ENCODE data around the gene TENM4.

TENM4 gene

DNA sequence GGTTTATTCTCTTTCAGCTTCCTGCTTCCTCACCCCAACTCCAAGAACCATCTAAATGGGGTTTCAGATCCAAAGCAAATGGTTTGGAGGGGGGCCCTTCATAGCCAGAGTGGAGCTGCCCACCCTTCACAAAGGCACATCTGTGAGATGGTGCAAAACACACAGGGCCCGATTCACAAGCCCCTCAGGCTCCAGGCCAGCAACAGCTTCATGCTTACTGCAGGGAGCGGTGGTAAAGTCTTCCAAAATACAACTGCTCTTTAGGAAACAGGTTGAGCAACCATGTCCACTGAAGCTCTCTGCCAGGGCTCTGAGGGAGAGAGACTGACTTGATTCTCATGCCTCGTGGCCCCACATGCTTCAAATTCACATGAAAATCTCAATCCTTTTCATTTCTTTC is 653.1 kb downstream of the TENM4 start:
- ATAC-seq (replicated peaks) (no peak), DNase-seq (no peak)
- H3K27ac Mint-ChIP-seq, result no peak overlapping the region
- no peaks in the 10 kb centered on the region for H3K9me3 Mint-ChIP-seq
- H3K27me3 Mint-ChIP-seq, result peaks cover 13 to 41% of the 10 kb centered on the region in 2 donors
- no peak overlapping the region for H3K4me3 Mint-ChIP-seq
- H3K4me1 Mint-ChIP-seq (ENCODE audit: low read depth in 2 of 2), result no peaks in the 10 kb centered on the region
- H3K36me3 Mint-ChIP-seq (ENCODE audit: insufficient read depth), result no peaks in the 10 kb centered on the region

DNA sequence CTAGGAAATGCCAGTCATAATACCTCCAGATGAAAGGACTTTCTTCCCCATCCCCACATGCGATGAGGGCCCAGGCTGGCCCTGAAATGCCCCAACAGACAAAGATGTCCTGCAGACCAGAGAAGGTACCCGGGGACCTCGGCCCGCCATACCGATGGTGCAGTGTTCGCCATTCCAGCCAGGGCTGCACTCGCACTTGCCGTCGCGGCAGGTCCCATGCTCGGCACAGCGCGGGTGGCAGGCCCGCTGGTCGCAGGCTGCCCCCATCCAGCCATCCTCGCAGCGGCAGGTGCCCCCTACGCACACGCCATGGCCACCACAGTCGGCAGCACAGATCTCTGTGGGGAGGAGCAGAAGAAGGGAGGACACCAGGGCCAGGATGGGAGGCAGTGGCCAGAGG is 654.1 kb downstream of the TENM4 start:
- no peak for ATAC-seq (replicated peaks)
- no peaks in the 10 kb centered on the region for H3K4me1 Mint-ChIP-seq (ENCODE audit: low read depth in 2 of 2)
- no peaks in the 10 kb centered on the region for H3K9me3 Mint-ChIP-seq
- H3K27ac Mint-ChIP-seq, result no peak overlapping the region
- no peak for DNase-seq
- H3K36me3 Mint-ChIP-seq (ENCODE audit: insufficient read depth), result no peaks in the 10 kb centered on the region
- peaks cover 13 to 41% of the 10 kb centered on the region in 2 donors for H3K27me3 Mint-ChIP-seq
- H3K4me3 Mint-ChIP-seq, result no peak overlapping the region

DNA sequence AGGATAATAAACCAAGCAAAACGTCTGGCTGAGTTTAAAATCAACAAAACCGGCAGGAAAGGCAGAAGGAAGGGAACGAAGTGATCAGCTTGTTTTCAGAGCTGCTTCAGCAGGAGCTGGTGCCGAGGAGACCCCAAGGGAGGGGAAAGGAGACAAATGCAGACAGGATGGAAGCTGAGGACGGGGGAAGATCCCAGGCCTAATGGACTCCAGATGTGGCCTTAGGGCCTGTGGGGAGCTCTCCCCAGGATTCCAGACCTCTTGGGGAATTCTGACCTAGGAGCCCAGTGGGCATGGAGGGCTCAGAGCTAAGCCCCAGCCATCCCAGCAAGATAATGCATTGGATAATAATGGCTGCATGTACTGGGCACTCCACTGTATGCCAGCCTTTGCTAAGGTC is 654.7 kb downstream of the TENM4 start:
- H3K27ac Mint-ChIP-seq, result no peak overlapping the region
- no peaks in the 10 kb centered on the region for H3K36me3 Mint-ChIP-seq (ENCODE audit: insufficient read depth)
- DNase-seq (no peak), ATAC-seq (replicated peaks) (no peak)
- H3K27me3 Mint-ChIP-seq, result peaks cover 13 to 41% of the 10 kb centered on the region in 2 donors
- H3K4me1 Mint-ChIP-seq (ENCODE audit: low read depth in 2 of 2), result no peaks in the 10 kb centered on the region
- no peak overlapping the region for H3K4me3 Mint-ChIP-seq
- no peaks in the 10 kb centered on the region for H3K9me3 Mint-ChIP-seq

DNA sequence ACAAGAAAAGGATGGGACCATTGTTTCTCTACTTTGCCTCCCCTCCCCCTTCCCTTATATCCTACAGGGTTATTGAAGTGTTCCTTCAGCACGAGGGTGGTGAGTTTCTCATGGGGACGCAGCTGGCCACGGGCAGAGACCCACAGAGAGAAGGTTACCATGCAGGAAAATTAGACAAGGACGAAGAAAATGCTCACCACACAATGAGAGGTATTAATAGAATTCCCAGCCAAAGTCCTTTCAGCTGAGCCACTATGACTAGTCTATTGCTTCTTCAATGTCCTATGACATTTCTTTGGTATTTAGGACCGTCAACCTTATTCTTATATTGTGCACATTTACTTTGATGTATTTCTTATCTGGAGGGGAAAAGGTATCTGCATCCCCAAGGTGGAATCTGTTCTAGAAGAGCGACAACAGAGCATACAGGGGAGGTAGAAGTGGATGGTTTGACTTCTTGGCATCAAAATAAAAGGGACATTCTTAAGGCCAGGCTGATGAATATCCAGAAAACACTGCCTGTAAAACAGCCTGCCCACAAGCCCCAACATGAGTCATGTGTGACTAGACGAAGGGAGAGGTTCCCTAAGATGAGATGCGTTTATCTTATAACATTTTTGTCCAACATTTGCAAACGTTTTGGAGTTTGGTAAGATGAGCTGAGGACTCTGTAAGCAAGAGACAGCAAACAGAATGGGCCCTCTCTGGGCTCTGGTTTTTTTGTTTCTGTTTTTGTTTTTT is 656.3 kb downstream of the TENM4 start:
- Mint-ChIP-seq H3K27me3 (peaks cover 13 to 41% of the 10 kb centered on the region in 2 donors), H3K4me3 (no peak overlapping the region), H3K27ac (peak overlapping the region in 1 of 2 donors; percentile 55), H3K4me1 (ENCODE audit: low read depth in 2 of 2) (no peaks in the 10 kb centered on the region), H3K36me3 (ENCODE audit: insufficient read depth) (no peaks in the 10 kb centered on the region), H3K9me3 (no peaks in the 10 kb centered on the region)
- ATAC-seq (replicated peaks) (no peak), DNase-seq (no peak)

DNA sequence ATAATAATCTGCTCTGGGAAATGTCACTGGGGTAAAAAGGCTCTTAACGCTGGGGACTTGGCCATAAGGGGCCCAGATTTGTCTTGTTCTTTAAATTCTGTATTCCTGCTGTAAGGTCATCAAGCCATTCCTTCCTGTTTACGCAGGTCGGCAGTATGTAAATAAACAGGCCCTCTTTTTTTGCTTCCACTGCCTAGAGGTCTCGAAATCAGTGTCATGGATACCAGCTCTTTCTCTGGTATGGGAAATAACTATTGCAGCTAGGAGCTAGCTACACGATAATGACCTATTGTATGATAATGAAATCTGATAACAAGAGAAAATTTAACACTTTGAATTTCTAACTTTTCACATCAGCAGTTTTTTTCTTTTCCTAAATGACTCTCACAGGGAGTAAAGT is 657.0 kb downstream of the TENM4 start:
- Mint-ChIP-seq H3K9me3 (no peaks in the 10 kb centered on the region), H3K4me1 (ENCODE audit: low read depth in 2 of 2) (no peaks in the 10 kb centered on the region), H3K4me3 (no peak overlapping the region), H3K27ac (no peak overlapping the region), H3K36me3 (ENCODE audit: insufficient read depth) (no peaks in the 10 kb centered on the region), H3K27me3 (peaks cover 13 to 41% of the 10 kb centered on the region in 2 donors)
- no peak for ATAC-seq (replicated peaks)
- no peak for DNase-seq

DNA sequence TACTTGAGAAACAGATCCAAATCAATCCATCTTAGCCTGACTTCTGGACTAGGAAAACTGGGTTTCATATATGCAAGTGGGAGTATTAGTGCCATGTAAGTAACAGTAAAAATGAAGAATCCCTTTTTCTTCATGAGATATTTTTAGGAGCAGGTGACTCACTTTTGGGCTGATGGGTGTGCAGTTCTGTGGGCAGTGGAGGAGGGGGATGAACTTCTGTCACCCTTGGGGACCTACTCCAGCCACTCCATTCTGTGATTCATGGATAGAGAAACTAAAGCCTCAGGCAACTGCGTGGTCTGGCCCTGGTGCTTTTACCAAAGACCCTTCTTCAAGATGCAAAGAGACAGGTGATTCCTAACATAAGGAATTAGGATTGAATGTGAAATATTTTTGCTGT is 657.5 kb downstream of the TENM4 start:
- Mint-ChIP-seq H3K4me3 (no peak overlapping the region), H3K27me3 (peaks cover 13 to 41% of the 10 kb centered on the region in 2 donors)
- DNase-seq, result no peak

DNA sequence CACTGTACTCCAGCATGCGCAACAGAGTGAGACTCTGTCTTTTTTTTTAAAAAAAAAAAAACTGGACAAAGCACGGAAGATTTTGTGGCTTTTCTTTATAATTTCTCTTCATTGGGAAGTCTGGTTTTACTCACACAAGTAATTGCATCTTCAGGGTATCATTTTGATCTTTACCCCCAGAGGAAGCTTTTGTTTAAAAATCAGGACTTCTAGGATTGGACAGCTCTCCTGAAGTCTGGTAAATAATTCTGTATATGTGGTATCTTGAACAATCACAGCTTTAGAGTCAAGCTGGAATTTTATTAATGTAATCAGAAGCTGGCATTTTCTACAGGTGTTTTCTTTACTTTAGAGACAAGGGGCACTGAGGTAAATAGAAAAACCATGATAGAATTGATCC is 658.1 kb downstream of the TENM4 start:
- peaks cover 13 to 41% of the 10 kb centered on the region in 2 donors for H3K27me3 Mint-ChIP-seq
- H3K9me3 Mint-ChIP-seq, result no peaks in the 10 kb centered on the region
- no peak for ATAC-seq (replicated peaks)
- no peak for DNase-seq
- no peak overlapping the region for H3K4me3 Mint-ChIP-seq
- H3K27ac Mint-ChIP-seq, result no peak overlapping the region
- H3K36me3 Mint-ChIP-seq (ENCODE audit: insufficient read depth), result no peaks in the 10 kb centered on the region
- H3K4me1 Mint-ChIP-seq (ENCODE audit: low read depth in 2 of 2), result no peaks in the 10 kb centered on the region

More for the DNA sequence above, 657.5 kb downstream of the TENM4 start:
- no peak for ATAC-seq (replicated peaks)
- Mint-ChIP-seq H3K4me1 (ENCODE audit: low read depth in 2 of 2) (no peaks in the 10 kb centered on the region), H3K9me3 (no peaks in the 10 kb centered on the region), H3K36me3 (ENCODE audit: insufficient read depth) (no peaks in the 10 kb centered on the region), H3K27ac (no peak overlapping the region)

DNA sequence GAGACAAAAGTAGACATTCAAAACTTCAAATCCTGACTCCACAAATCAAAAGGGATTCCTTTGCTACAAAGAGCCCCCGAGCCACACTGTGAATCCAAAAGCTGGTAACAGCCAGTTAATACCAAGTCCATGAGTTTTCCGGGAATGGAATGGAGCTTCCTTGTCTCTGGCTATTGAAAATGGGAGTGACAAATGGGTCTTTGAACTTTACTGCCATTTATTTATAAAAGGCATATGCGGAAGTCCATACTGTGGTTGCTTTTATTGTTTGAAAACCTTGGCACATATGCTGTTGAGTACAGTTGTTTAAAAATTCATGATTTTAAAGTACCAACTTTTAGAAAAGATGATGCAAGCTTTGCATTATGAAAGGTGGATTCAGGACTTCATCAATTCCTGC is 659.9 kb downstream of the TENM4 start:
- Mint-ChIP-seq H3K4me1 (ENCODE audit: low read depth in 2 of 2) (no peaks in the 10 kb centered on the region), H3K27ac (no peak overlapping the region), H3K9me3 (no peaks in the 10 kb centered on the region), H3K36me3 (ENCODE audit: insufficient read depth) (no peaks in the 10 kb centered on the region), H3K27me3 (peaks cover 11 to 28% of the 10 kb centered on the region in 2 donors), H3K4me3 (no peak overlapping the region)
- DNase-seq (no peak), ATAC-seq (replicated peaks) (no peak)

DNA sequence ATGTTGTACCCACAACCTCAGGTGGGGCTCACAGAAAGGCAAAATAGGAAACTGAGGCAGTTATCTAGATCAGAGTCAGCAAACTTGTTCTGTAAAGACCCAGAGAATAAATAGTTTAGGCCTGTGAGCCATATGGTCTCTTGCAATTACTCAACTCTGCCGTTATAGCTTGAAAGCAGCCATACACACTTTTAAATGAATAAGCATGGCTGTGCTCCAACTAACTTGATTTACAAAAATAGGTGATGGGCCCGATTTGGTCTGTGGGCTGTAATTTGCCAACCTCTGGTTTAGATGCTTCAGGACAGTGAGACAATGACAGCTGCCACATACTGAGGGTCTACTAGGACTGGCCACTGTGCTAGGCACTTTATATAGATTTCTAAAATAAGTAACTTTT is 667.3 kb downstream of the TENM4 start:
- peaks cover 9 to 26% of the 10 kb centered on the region in 2 donors for H3K27me3 Mint-ChIP-seq
- no peaks in the 10 kb centered on the region for H3K4me1 Mint-ChIP-seq (ENCODE audit: low read depth in 2 of 2)
- H3K9me3 Mint-ChIP-seq, result peaks cover 0 to 3% of the 10 kb centered on the region in 2 donors
- H3K36me3 Mint-ChIP-seq (ENCODE audit: insufficient read depth), result no peaks in the 10 kb centered on the region
- DNase-seq (no peak), ATAC-seq (replicated peaks) (no peak)
- no peak overlapping the region for H3K27ac Mint-ChIP-seq
- H3K4me3 Mint-ChIP-seq, result no peak overlapping the region

DNA sequence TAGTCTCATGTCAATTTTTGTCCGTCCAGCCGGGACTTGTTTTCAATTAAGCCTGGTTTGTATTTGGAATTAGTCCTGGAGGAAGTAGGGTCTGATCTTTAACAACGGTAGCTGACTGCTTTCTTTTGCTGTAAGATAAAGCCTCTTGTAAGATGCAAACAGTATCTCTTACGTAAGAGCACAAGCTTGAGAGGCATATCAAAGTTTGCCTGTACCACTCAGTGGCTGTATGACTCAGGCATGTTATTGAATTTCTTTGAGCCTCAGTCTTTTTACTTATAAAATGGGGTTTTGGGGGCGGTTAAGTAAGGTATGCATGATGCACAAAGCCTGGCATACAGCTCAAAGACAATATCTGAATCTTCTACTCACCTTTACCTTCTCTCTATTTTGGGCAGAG is 667.8 kb downstream of the TENM4 start:
- Mint-ChIP-seq H3K27me3 (peaks cover 9 to 30% of the 10 kb centered on the region in 2 donors), H3K36me3 (ENCODE audit: insufficient read depth) (no peaks in the 10 kb centered on the region), H3K9me3 (peaks cover 0 to 3% of the 10 kb centered on the region in 2 donors), H3K27ac (no peak overlapping the region), H3K4me1 (ENCODE audit: low read depth in 2 of 2) (no peaks in the 10 kb centered on the region), H3K4me3 (no peak overlapping the region)
- ATAC-seq (replicated peaks), result no peak
- no peak for DNase-seq

DNA sequence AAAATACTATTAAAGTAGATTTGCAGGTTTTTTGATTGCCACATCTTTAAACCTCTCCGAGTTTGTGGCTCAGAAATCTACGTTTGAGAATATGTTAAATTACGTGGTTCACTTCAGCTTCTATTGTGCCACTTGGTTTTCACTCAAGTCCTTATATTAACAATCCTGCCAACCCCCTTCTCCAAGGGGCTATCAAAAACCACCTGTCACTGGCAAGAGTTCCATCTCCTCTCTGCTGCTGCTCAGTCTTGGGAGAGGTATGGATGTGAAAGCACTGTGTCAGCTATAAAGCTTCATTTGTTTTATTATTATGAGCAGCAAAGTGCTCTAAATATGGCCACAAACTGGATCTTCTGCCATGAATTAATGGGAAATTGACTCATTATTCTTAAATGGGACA is 668.6 kb downstream of the TENM4 start:
- no peak overlapping the region for H3K4me3 Mint-ChIP-seq
- ATAC-seq (replicated peaks) (no peak), DNase-seq (no peak)
- H3K27me3 Mint-ChIP-seq, result peaks cover 9 to 30% of the 10 kb centered on the region in 2 donors
- H3K36me3 Mint-ChIP-seq (ENCODE audit: insufficient read depth), result no peaks in the 10 kb centered on the region
- H3K27ac Mint-ChIP-seq, result no peak overlapping the region
- peaks cover 0 to 3% of the 10 kb centered on the region in 2 donors for H3K9me3 Mint-ChIP-seq
- H3K4me1 Mint-ChIP-seq (ENCODE audit: low read depth in 2 of 2), result no peaks in the 10 kb centered on the region

DNA sequence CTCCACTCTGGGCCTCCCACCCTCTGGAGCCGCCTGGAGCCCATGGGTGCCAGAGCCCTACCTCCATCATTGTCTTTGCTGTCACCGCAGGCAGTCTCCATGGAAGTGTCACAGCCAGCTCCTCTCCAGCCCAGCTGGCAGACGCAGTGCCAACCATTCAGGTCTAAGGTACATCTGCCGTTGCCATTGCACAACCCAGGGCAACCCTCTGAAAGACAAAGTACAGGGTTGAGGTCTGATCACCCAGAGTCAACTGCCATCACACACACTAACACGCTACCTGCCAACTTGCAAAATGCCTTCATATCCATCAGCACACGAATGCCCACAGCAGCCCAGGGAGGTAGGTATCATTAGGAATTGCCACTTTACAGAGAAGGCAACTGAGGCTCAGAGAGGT is 669.9 kb downstream of the TENM4 start:
- Mint-ChIP-seq H3K9me3 (peaks cover 0 to 3% of the 10 kb centered on the region in 2 donors), H3K4me3 (no peak overlapping the region), H3K27me3 (peaks cover 9 to 30% of the 10 kb centered on the region in 2 donors), H3K4me1 (ENCODE audit: low read depth in 2 of 2) (no peaks in the 10 kb centered on the region), H3K27ac (no peak overlapping the region), H3K36me3 (ENCODE audit: insufficient read depth) (no peaks in the 10 kb centered on the region)
- no peak for DNase-seq
- no peak for ATAC-seq (replicated peaks)

DNA sequence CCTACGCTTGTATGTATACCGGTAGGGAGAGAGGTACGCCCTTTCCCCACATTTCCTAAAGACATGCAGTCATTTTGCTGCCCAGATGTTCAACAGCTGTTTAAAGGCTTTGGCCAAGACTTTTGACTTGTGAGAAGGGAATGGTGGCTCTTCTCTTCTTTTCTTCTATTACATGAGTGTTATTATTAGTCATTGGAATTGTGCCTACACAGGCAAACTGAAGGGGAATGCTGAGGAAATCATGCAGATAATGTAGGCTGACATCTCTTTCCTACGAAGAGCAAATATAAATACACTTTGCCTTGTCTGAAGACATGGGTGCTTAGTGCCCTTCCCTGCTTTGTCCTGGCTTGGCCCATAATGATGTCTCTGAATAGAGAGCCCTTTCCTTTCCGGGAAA is 671.9 kb downstream of the TENM4 start:
- no peaks in the 10 kb centered on the region for H3K36me3 Mint-ChIP-seq (ENCODE audit: insufficient read depth)

DNA sequence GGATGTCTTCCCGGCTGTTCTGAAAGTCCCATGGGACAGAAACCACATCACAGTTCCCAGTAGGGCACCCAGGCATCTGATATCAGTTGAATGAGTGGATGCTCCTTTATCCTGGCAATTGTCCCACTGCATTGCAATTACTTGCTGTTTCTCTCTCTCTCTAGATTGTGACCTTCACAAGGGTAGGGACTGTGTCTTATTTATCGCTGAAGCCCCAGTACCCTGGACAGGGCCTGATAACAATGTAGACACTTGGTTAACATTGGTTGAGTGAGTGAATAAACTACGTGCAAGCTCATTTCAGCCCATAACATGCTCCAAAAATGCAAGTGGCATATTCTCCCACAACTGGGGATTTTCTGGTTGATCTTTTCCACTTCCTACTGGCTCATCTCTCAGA is 672.5 kb downstream of the TENM4 start:
- H3K4me3 Mint-ChIP-seq, result no peak overlapping the region
- no peaks in the 10 kb centered on the region for H3K4me1 Mint-ChIP-seq (ENCODE audit: low read depth in 2 of 2)
- no peak for ATAC-seq (replicated peaks)
- peaks cover 9 to 30% of the 10 kb centered on the region in 2 donors for H3K27me3 Mint-ChIP-seq
- no peak for DNase-seq
- no peak overlapping the region for H3K27ac Mint-ChIP-seq
- H3K36me3 Mint-ChIP-seq (ENCODE audit: insufficient read depth), result no peaks in the 10 kb centered on the region
- peaks cover 0 to 3% of the 10 kb centered on the region in 2 donors for H3K9me3 Mint-ChIP-seq

More for the DNA sequence above, 671.9 kb downstream of the TENM4 start:
- Mint-ChIP-seq H3K4me3 (no peak overlapping the region), H3K27me3 (peaks cover 9 to 30% of the 10 kb centered on the region in 2 donors), H3K4me1 (ENCODE audit: low read depth in 2 of 2) (no peaks in the 10 kb centered on the region), H3K27ac (no peak overlapping the region), H3K9me3 (peaks cover 0 to 3% of the 10 kb centered on the region in 2 donors)
- ATAC-seq (replicated peaks), result no peak
- no peak for DNase-seq

Measured in effector memory CD8-positive, alpha-beta T cell (primary cell).